BLaER1 (cell line): Measurements from ENCODE around the gene PLPP6.

ENCODE experiments used
- H3K27ac ChIP-seq: shearing (Covaris generic); formaldehyde crosslinking; 2 replicates; pipeline ENCODE4 v1.8.1; 2022
- H3K27me3 ChIP-seq: shearing (Covaris generic); formaldehyde crosslinking; 2 replicates; pipeline ENCODE4 v1.8.1; 2022
- H3K36me3 ChIP-seq: shearing (Covaris generic); formaldehyde crosslinking; 2 replicates; pipeline ENCODE4 v1.8.1; 2022
- H3K4me1 ChIP-seq: shearing (Covaris generic); formaldehyde crosslinking; 2 replicates; pipeline ENCODE4 v1.8.1; 2022
- H3K4me2 ChIP-seq: shearing (Covaris generic); formaldehyde crosslinking; 2 replicates; pipeline ENCODE4 v1.8.1; 2022
- H3K4me3 ChIP-seq: shearing (Covaris generic); formaldehyde crosslinking; 2 replicates; pipeline ENCODE4 v1.8.1; 2022
- H3K9ac ChIP-seq: shearing (Covaris generic); formaldehyde crosslinking; 2 replicates; pipeline ENCODE4 v1.8.1; 2022
- H3K9me3 ChIP-seq: shearing (Covaris generic); formaldehyde crosslinking; 2 replicates; pipeline ENCODE4 v1.8.1; 2022
- H4K20me1 ChIP-seq: shearing (Covaris generic); formaldehyde crosslinking; 2 replicates; pipeline ENCODE4 v1.8.1; 2022
- Cebpa-rat ChIP-seq: shearing (Covaris generic); IDR thresholded peaks from 2 replicates; pipeline ENCODE4 v1.8.1; 2022

PLPP6 gene

GRCh38 chr9:4689687-4690104 is 27.6 kb downstream of the PLPP6 start:
- no peak overlapping the region for H3K4me2 ChIP-seq
- H3K9ac ChIP-seq, result no peak overlapping the region
- H3K4me1 ChIP-seq, result no peaks in the 10 kb centered on the region
- H4K20me1 ChIP-seq, result peaks cover 47% of the 10 kb centered on the region
- H3K36me3 ChIP-seq, result peaks cover 70% of the 10 kb centered on the region
- no peak overlapping the region for H3K4me3 ChIP-seq
- H3K27me3 ChIP-seq, result no peaks in the 10 kb centered on the region
- no peaks in the 10 kb centered on the region for H3K9me3 ChIP-seq
- H3K27ac ChIP-seq, result no peak overlapping the region
- no peak for TF ChIP-seq Cebpa-rat

- Histone ChIP-seq H3K36me3 (peaks cover 70% of the 10 kb centered on the region), H4K20me1 (peaks cover 47% of the 10 kb centered on the region), H3K4me2 (no peak overlapping the region), H3K4me1 (no peaks in the 10 kb centered on the region), H3K9me3 (no peaks in the 10 kb centered on the region), H3K9ac (no peak overlapping the region), H3K27me3 (no peaks in the 10 kb centered on the region), H3K4me3 (no peak overlapping the region), H3K27ac (no peak overlapping the region)
- no peak for TF ChIP-seq Cebpa-rat
These were observed 28.1 kb downstream of the PLPP6 start for GRCh38 chr9:4690144-4690543.

- Histone ChIP-seq H3K27ac (no peak overlapping the region), H3K27me3 (no peaks in the 10 kb centered on the region), H3K36me3 (peaks cover 72% of the 10 kb centered on the region), H3K9me3 (no peaks in the 10 kb centered on the region), H4K20me1 (peaks cover 48% of the 10 kb centered on the region; the same call in 1 of the 2 replicates), H3K9ac (no peak overlapping the region), H3K4me1 (no peaks in the 10 kb centered on the region), H3K4me3 (no peak overlapping the region), H3K4me2 (no peak overlapping the region)
- no peak for TF ChIP-seq Cebpa-rat
These were observed 29.7 kb downstream of the PLPP6 start for GRCh38 chr9:4691795-4692194.

- Histone ChIP-seq H3K27ac (no peak overlapping the region), H3K4me1 (no peaks in the 10 kb centered on the region), H3K27me3 (no peaks in the 10 kb centered on the region), H3K9ac (no peak overlapping the region), H3K36me3 (peaks cover 89% of the 10 kb centered on the region), H3K4me2 (no peak overlapping the region), H4K20me1 (0 out of 2 replicates have a peak, but pooled peaks cover 9% of the 10 kb centered on the region), H3K9me3 (no peaks in the 10 kb centered on the region), H3K4me3 (no peak overlapping the region)
- TF ChIP-seq Cebpa-rat, result no peak
These were observed 38.0 kb downstream of the PLPP6 start for GRCh38 chr9:4700091-4700490.

GRCh38 chr9:4700932-4701331 is 38.8 kb downstream of the PLPP6 start:
- Histone ChIP-seq H3K9ac (no peak overlapping the region), H3K27me3 (no peaks in the 10 kb centered on the region), H3K4me3 (no peak overlapping the region), H3K9me3 (no peaks in the 10 kb centered on the region), H3K4me1 (no peaks in the 10 kb centered on the region), H4K20me1 (0 out of 2 replicates have a peak, but pooled peaks cover 1% of the 10 kb centered on the region), H3K36me3 (peaks cover 85% of the 10 kb centered on the region), H3K4me2 (no peak overlapping the region), H3K27ac (no peak overlapping the region)
- TF ChIP-seq Cebpa-rat, result no peak; the same call in 1 of the 2 replicates

GRCh38 chr9:4701526-4701925 is 39.4 kb downstream of the PLPP6 start:
- H3K27me3 ChIP-seq, result no peaks in the 10 kb centered on the region
- H3K4me3 ChIP-seq, result no peak overlapping the region
- peaks cover 84% of the 10 kb centered on the region for H3K36me3 ChIP-seq
- H4K20me1 ChIP-seq, result no peaks in the 10 kb centered on the region
- no peaks in the 10 kb centered on the region for H3K4me1 ChIP-seq
- H3K4me2 ChIP-seq, result no peak overlapping the region
- no peaks in the 10 kb centered on the region for H3K9me3 ChIP-seq
- TF ChIP-seq Cebpa-rat, result no peak
- H3K9ac ChIP-seq, result no peak overlapping the region
- H3K27ac ChIP-seq, result no peak overlapping the region

- no peaks in the 10 kb centered on the region for H3K4me1 ChIP-seq
- no peak overlapping the region for H3K27ac ChIP-seq
- no peak overlapping the region for H3K9ac ChIP-seq
- H3K4me3 ChIP-seq, result no peak overlapping the region
- H3K36me3 ChIP-seq, result peaks cover 76% of the 10 kb centered on the region
- H3K4me2 ChIP-seq, result no peak overlapping the region
- no peaks in the 10 kb centered on the region for H3K9me3 ChIP-seq
- no peaks in the 10 kb centered on the region for H4K20me1 ChIP-seq
- no peak for TF ChIP-seq Cebpa-rat
- H3K27me3 ChIP-seq, result no peaks in the 10 kb centered on the region
These were observed 42.0 kb downstream of the PLPP6 start for GRCh38 chr9:4704129-4704528.

GRCh38 chr9:4706021-4706420 is 43.9 kb downstream of the PLPP6 start:
- Histone ChIP-seq H3K36me3 (peaks cover 76% of the 10 kb centered on the region), H4K20me1 (no peaks in the 10 kb centered on the region), H3K27me3 (no peaks in the 10 kb centered on the region), H3K4me2 (no peak overlapping the region), H3K4me3 (no peak overlapping the region), H3K4me1 (no peaks in the 10 kb centered on the region), H3K9ac (no peak overlapping the region), H3K27ac (no peak overlapping the region), H3K9me3 (no peaks in the 10 kb centered on the region)
- TF ChIP-seq Cebpa-rat, result no peak

- Histone ChIP-seq H4K20me1 (no peaks in the 10 kb centered on the region), H3K27me3 (no peaks in the 10 kb centered on the region), H3K27ac (no peak overlapping the region), H3K36me3 (peaks cover 74% of the 10 kb centered on the region), H3K4me1 (no peaks in the 10 kb centered on the region), H3K9ac (no peak overlapping the region), H3K9me3 (no peaks in the 10 kb centered on the region), H3K4me2 (no peak overlapping the region), H3K4me3 (no peak overlapping the region)
- TF ChIP-seq Cebpa-rat, result no peak
These were observed 45.0 kb downstream of the PLPP6 start for GRCh38 chr9:4706971-4707622.

- TF ChIP-seq Cebpa-rat, result no peak
- Histone ChIP-seq H3K9ac (no peak overlapping the region), H3K9me3 (no peaks in the 10 kb centered on the region; the same call in 1 of the 2 replicates), H3K36me3 (peaks cover 75% of the 10 kb centered on the region), H3K4me2 (no peak overlapping the region), H3K4me3 (no peak overlapping the region), H3K27ac (no peak overlapping the region), H3K27me3 (no peaks in the 10 kb centered on the region), H3K4me1 (peaks cover 2% of the 10 kb centered on the region; the same call in 1 of the 2 replicates), H4K20me1 (no peaks in the 10 kb centered on the region)
These were observed 47.3 kb downstream of the PLPP6 start for GRCh38 chr9:4709380-4709779.
